SK-N-SH (cell line): ENCODE data around the gene ULK1.
"Not testable (repeated sequence)": the region's sequence is repeated elsewhere in the genome, so short reads cannot be mapped to it uniquely, and the experiment has no call there.

Experiments
- POLR2AphosphoS5 ChIP-seq: IDR thresholded peaks from 2 replicates; pipeline ENCODE4 v1.6.1; 2012; ENCODE audit warnings: low read depth, low read length
- RAD21 ChIP-seq: IDR thresholded peaks from 2 replicates; pipeline ENCODE4 v1.6.1; 2012; ENCODE audit warnings: mild to moderate bottlenecking, low read length
- TAF1 ChIP-seq: IDR thresholded peaks from 2 replicates; pipeline ENCODE4 v1.6.1; 2012; ENCODE audit warnings: low read depth, mild to moderate bottlenecking, low read length, moderate library complexity, borderline replicate concordance
- YY1 ChIP-seq: IDR thresholded peaks from 2 replicates; pipeline ENCODE4 v1.4.0; 2012; ENCODE audit warnings: low read depth, mild to moderate bottlenecking
- TF ChIP-seq, protein P1 (sequence below): fragments of 200-600 bp; sonication (generic); IDR thresholded peaks from 2 replicates; pipeline ENCODE4 v1.6.1; 2017; ENCODE audit warnings: antibody characterized with exemption, mild to moderate bottlenecking, moderate library complexity
- TF ChIP-seq, protein P2 (sequence below): IDR thresholded peaks from 2 replicates; pipeline ENCODE4 v1.6.1; 2012; ENCODE audit warnings: mild to moderate bottlenecking, low read depth, low read length, moderate library complexity

DNA sequence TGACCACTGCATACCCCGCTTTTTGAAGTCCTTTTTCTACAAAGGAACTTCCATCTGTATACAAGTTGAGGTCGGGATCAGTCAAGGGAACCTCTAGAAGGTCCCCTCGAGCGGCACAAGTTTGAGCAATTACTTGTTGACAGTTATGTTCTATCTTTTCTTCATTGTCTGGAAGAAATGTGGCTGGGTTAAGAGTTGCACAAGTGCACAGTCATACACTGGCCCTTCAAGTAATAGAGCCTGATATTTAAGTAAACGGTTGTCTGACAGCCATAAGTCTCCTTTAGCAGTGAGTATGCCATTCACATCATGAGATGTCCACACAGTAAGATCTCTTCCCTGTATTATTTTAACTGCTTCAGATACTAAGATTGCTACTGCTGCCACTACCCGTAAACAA is 19.4 kb upstream of the ULK1 start:
- not testable (repeated sequence) for TF ChIP-seq RAD21, TAF1, POLR2AphosphoS5, YY1
- TF ChIP-seq, protein P1, sequence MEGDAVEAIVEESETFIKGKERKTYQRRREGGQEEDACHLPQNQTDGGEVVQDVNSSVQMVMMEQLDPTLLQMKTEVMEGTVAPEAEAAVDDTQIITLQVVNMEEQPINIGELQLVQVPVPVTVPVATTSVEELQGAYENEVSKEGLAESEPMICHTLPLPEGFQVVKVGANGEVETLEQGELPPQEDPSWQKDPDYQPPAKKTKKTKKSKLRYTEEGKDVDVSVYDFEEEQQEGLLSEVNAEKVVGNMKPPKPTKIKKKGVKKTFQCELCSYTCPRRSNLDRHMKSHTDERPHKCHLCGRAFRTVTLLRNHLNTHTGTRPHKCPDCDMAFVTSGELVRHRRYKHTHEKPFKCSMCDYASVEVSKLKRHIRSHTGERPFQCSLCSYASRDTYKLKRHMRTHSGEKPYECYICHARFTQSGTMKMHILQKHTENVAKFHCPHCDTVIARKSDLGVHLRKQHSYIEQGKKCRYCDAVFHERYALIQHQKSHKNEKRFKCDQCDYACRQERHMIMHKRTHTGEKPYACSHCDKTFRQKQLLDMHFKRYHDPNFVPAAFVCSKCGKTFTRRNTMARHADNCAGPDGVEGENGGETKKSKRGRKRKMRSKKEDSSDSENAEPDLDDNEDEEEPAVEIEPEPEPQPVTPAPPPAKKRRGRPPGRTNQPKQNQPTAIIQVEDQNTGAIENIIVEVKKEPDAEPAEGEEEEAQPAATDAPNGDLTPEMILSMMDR = not testable (repeated sequence)
- TF ChIP-seq, protein P2, sequence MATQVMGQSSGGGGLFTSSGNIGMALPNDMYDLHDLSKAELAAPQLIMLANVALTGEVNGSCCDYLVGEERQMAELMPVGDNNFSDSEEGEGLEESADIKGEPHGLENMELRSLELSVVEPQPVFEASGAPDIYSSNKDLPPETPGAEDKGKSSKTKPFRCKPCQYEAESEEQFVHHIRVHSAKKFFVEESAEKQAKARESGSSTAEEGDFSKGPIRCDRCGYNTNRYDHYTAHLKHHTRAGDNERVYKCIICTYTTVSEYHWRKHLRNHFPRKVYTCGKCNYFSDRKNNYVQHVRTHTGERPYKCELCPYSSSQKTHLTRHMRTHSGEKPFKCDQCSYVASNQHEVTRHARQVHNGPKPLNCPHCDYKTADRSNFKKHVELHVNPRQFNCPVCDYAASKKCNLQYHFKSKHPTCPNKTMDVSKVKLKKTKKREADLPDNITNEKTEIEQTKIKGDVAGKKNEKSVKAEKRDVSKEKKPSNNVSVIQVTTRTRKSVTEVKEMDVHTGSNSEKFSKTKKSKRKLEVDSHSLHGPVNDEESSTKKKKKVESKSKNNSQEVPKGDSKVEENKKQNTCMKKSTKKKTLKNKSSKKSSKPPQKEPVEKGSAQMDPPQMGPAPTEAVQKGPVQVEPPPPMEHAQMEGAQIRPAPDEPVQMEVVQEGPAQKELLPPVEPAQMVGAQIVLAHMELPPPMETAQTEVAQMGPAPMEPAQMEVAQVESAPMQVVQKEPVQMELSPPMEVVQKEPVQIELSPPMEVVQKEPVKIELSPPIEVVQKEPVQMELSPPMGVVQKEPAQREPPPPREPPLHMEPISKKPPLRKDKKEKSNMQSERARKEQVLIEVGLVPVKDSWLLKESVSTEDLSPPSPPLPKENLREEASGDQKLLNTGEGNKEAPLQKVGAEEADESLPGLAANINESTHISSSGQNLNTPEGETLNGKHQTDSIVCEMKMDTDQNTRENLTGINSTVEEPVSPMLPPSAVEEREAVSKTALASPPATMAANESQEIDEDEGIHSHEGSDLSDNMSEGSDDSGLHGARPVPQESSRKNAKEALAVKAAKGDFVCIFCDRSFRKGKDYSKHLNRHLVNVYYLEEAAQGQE = not testable (repeated sequence)
